Measurements from ENCODE around the gene TEX264. TPM values are rescaled to one million over a fixed set of nuclear protein-coding genes. Genes with fewer than 3 reads are reported as not detected.

Gene TEX264
- total and polyA plus RNA-seq, 2 experiments from 2014 or later = 10.0 to 13.3 TPM

DNA sequence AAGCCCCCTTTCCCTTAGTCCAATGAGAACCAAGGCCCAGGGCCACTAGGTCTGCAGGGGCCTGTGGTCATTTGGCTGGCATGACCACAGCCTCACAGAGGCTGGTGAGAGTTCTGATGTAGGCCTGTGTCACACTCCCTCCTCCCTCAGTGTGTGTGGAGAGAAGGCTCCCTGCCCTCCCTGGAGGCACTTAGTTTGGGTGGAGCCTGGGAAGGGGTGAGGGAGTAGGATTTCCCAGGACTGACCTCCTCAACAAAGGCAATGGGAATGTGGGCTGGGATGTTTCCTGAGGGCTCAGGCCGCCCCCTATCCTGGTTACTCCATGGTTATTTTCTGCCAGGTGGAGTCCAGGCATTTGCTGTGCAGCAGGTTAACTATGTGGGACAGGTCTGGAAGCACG lies 7.6 kb downstream of the TEX264 start:
- TF ChIP-seq, protein P1, sequence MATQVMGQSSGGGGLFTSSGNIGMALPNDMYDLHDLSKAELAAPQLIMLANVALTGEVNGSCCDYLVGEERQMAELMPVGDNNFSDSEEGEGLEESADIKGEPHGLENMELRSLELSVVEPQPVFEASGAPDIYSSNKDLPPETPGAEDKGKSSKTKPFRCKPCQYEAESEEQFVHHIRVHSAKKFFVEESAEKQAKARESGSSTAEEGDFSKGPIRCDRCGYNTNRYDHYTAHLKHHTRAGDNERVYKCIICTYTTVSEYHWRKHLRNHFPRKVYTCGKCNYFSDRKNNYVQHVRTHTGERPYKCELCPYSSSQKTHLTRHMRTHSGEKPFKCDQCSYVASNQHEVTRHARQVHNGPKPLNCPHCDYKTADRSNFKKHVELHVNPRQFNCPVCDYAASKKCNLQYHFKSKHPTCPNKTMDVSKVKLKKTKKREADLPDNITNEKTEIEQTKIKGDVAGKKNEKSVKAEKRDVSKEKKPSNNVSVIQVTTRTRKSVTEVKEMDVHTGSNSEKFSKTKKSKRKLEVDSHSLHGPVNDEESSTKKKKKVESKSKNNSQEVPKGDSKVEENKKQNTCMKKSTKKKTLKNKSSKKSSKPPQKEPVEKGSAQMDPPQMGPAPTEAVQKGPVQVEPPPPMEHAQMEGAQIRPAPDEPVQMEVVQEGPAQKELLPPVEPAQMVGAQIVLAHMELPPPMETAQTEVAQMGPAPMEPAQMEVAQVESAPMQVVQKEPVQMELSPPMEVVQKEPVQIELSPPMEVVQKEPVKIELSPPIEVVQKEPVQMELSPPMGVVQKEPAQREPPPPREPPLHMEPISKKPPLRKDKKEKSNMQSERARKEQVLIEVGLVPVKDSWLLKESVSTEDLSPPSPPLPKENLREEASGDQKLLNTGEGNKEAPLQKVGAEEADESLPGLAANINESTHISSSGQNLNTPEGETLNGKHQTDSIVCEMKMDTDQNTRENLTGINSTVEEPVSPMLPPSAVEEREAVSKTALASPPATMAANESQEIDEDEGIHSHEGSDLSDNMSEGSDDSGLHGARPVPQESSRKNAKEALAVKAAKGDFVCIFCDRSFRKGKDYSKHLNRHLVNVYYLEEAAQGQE (IDR thresholded peaks at IDR 0.05; ENCODE audit: unreplicated experiment) = no peak
- TF ChIP-seq EZH2 (IDR thresholded peaks at IDR 0.05; ENCODE audit: low read depth, unreplicated experiment) (no peak), NANOG (IDR thresholded peaks at IDR 0.05; ENCODE audit: borderline replicate concordance) (no peak), STAT1 (IDR thresholded peaks at IDR 0.05; ENCODE audit: unreplicated experiment) (no peak), ZNF114 (CRISPR knock-in tag; IDR thresholded peaks at IDR 0.05) (no peak), ZNF331 (CRISPR knock-in tag; IDR thresholded peaks at IDR 0.05; ENCODE audit: low read depth) (no peak), JUNB (IDR thresholded peaks at IDR 0.05; ENCODE audit: unreplicated experiment) (no peak), CREB1 (CRISPR knock-in tag; IDR thresholded peaks at IDR 0.05; ENCODE audit: low read depth) (no peak), EZH2phosphoT487 (IDR thresholded peaks at IDR 0.05; ENCODE audit: unreplicated experiment) (no peak), POLR2AphosphoS5 (IDR thresholded peaks at IDR 0.05; ENCODE audit: low read depth) (no peak)
- TF ChIP-seq, protein P2, sequence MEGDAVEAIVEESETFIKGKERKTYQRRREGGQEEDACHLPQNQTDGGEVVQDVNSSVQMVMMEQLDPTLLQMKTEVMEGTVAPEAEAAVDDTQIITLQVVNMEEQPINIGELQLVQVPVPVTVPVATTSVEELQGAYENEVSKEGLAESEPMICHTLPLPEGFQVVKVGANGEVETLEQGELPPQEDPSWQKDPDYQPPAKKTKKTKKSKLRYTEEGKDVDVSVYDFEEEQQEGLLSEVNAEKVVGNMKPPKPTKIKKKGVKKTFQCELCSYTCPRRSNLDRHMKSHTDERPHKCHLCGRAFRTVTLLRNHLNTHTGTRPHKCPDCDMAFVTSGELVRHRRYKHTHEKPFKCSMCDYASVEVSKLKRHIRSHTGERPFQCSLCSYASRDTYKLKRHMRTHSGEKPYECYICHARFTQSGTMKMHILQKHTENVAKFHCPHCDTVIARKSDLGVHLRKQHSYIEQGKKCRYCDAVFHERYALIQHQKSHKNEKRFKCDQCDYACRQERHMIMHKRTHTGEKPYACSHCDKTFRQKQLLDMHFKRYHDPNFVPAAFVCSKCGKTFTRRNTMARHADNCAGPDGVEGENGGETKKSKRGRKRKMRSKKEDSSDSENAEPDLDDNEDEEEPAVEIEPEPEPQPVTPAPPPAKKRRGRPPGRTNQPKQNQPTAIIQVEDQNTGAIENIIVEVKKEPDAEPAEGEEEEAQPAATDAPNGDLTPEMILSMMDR (conservative IDR thresholded peaks at IDR 0.05; ENCODE audit: low read depth in 2 of 2) = no peak
- TF ChIP-seq, protein P3, sequence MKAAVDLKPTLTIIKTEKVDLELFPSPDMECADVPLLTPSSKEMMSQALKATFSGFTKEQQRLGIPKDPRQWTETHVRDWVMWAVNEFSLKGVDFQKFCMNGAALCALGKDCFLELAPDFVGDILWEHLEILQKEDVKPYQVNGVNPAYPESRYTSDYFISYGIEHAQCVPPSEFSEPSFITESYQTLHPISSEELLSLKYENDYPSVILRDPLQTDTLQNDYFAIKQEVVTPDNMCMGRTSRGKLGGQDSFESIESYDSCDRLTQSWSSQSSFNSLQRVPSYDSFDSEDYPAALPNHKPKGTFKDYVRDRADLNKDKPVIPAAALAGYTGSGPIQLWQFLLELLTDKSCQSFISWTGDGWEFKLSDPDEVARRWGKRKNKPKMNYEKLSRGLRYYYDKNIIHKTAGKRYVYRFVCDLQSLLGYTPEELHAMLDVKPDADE (IDR thresholded peaks at IDR 0.05) = no peak
- TF ChIP-seq, protein P4, sequence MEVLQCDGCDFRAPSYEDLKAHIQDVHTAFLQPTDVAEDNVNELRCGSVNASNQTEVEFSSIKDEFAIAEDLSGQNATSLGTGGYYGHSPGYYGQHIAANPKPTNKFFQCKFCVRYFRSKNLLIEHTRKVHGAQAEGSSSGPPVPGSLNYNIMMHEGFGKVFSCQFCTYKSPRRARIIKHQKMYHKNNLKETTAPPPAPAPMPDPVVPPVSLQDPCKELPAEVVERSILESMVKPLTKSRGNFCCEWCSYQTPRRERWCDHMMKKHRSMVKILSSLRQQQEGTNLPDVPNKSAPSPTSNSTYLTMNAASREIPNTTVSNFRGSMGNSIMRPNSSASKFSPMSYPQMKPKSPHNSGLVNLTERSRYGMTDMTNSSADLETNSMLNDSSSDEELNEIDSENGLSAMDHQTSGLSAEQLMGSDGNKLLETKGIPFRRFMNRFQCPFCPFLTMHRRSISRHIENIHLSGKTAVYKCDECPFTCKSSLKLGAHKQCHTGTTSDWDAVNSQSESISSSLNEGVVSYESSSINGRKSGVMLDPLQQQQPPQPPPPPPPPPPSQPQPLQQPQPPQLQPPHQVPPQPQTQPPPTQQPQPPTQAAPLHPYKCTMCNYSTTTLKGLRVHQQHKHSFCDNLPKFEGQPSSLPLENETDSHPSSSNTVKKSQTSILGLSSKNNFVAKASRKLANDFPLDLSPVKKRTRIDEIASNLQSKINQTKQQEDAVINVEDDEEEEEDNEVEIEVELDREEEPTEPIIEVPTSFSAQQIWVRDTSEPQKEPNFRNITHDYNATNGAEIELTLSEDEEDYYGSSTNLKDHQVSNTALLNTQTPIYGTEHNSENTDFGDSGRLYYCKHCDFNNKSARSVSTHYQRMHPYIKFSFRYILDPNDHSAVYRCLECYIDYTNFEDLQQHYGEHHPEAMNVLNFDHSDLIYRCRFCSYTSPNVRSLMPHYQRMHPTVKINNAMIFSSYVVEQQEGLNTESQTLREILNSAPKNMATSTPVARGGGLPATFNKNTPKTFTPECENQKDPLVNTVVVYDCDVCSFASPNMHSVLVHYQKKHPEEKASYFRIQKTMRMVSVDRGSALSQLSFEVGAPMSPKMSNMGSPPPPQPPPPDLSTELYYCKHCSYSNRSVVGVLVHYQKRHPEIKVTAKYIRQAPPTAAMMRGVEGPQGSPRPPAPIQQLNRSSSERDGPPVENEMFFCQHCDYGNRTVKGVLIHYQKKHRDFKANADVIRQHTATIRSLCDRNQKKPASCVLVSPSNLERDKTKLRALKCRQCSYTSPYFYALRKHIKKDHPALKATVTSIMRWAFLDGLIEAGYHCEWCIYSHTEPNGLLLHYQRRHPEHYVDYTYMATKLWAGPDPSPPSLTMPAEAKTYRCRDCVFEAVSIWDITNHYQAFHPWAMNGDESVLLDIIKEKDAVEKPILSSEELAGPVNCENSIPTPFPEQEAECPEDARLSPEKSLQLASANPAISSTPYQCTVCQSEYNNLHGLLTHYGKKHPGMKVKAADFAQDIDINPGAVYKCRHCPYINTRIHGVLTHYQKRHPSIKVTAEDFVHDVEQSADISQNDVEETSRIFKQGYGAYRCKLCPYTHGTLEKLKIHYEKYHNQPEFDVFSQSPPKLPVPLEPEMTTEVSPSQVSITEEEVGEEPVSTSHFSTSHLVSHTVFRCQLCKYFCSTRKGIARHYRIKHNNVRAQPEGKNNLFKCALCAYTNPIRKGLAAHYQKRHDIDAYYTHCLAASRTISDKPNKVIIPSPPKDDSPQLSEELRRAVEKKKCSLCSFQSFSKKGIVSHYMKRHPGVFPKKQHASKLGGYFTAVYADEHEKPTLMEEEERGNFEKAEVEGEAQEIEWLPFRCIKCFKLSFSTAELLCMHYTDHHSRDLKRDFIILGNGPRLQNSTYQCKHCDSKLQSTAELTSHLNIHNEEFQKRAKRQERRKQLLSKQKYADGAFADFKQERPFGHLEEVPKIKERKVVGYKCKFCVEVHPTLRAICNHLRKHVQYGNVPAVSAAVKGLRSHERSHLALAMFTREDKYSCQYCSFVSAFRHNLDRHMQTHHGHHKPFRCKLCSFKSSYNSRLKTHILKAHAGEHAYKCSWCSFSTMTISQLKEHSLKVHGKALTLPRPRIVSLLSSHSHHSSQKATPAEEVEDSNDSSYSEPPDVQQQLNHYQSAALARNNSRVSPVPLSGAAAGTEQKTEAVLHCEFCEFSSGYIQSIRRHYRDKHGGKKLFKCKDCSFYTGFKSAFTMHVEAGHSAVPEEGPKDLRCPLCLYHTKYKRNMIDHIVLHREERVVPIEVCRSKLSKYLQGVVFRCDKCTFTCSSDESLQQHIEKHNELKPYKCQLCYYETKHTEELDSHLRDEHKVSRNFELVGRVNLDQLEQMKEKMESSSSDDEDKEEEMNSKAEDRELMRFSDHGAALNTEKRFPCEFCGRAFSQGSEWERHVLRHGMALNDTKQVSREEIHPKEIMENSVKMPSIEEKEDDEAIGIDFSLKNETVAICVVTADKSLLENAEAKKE (CRISPR knock-in tag; IDR thresholded peaks at IDR 0.05) = no peak
- Mint-ChIP-seq H3K9me3 (no peaks in the 10 kb centered on the region), H3K27me3 (ENCODE audit: insufficient read depth, low read depth, poor library complexity) (peaks cover 9% of the 10 kb centered on the region), H3K4me3 (no peak overlapping the region), H3K36me3 (ENCODE audit: low read depth) (no peaks in the 10 kb centered on the region; the same call in 2 of the 3 replicates), H3K27ac (no peak overlapping the region), H3K4me1 (peaks cover 17% of the 10 kb centered on the region)
- H2AFZ ChIP-seq = no peak overlapping the region
- DNase-seq (ENCODE audit: low spot score) = no peak
- no peaks in the 10 kb centered on the region; the same call in 1 of the 2 replicates for H3K4me1 ChIP-seq (ENCODE audit: insufficient read depth)
- no peak overlapping the region for H3K4me2 ChIP-seq
- no peak overlapping the region for H3K27ac ChIP-seq (ENCODE audit: low read depth)
- H3K79me2 ChIP-seq (replicated peaks; ENCODE audit: insufficient read depth) = no peaks in the 10 kb centered on the region
- H3K27me3 ChIP-seq (ENCODE audit: insufficient read depth) = no peaks in the 10 kb centered on the region
- no peaks in the 10 kb centered on the region for H4K20me1 ChIP-seq (replicated peaks; ENCODE audit: insufficient read depth)
- ATAC-seq = peak; percentile 32
- H3K4me3 ChIP-seq = no peak overlapping the region
- H3K9me2 ChIP-seq (ENCODE audit: insufficient read depth) = no peaks in the 10 kb centered on the region
- no peaks in the 10 kb centered on the region for H3K36me3 ChIP-seq (ENCODE audit: insufficient read depth)
- H3F3A ChIP-seq (replicated peaks; ENCODE audit: low read depth) = no peaks in the 10 kb centered on the region

All from GM23338 (cell line).